Kasumi-1 (cell line): ENCODE measurements around the gene INPP4A.
A peak's percentile ranks its signal among the peaks of the same experiment; 100 is the strongest.
"Not testable (repeated sequence)": the region's sequence is repeated elsewhere in the genome, so short reads cannot be mapped to it uniquely, and the experiment has no call there.

ENCODE experiments used
- DNase-seq, 2 experiments: peaks; one replicate each; lab custom pipeline; 2025; lab: John Stamatoyannopoulos, UW

Gene INPP4A

GRCh38 chr2:98444436-98445176 lies at the start of gene INPP4A:
Gene INPP4A (plus strand): TSS chr2:98444858. CDS start chr2:98520049, 75,191 bp downstream.
- peak; percentile 59 for DNase-seq

DNA sequence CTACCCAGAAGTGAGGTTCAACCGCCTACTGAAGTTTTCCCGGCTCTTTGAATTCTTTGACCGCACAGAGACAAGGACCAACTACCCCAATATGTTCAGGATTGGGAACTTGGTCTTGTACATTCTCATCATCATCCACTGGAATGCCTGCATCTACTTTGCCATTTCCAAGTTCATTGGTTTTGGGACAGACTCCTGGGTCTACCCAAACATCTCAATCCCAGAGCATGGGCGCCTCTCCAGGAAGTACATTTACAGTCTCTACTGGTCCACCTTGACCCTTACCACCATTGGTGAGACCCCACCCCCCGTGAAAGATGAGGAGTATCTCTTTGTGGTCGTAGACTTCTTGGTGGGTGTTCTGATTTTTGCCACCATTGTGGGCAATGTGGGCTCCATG lies 48.7 kb upstream of the INPP4A start:
- no peak for DNase-seq

GRCh38 chr2:98396745-98397355 lies 47.8 kb upstream of the INPP4A start:
- DNase-seq, result no peak

DNA sequence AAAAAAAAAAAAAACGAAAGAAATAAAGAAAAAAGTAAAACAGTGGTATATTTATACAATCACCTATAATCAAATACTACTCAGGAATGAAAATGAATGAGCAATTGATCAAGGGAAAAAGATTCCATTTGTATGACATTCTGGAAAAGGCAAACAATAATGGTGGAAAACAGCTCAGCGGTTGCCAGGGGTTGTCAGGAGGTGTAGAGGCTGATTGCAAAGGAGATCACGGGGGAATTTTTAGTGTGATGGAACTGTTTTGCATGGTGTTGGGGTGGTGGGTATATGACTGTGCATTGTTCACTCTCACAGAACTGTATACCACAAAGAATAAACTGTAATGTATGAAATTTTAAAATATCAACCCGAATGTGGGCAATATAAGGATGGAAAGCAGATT lies 45.5 kb upstream of the INPP4A start:
- no peak for DNase-seq

- DNase-seq, result no peak
These were observed 40.8 kb upstream of the INPP4A start for GRCh38 chr2:98403878-98404277.

DNA sequence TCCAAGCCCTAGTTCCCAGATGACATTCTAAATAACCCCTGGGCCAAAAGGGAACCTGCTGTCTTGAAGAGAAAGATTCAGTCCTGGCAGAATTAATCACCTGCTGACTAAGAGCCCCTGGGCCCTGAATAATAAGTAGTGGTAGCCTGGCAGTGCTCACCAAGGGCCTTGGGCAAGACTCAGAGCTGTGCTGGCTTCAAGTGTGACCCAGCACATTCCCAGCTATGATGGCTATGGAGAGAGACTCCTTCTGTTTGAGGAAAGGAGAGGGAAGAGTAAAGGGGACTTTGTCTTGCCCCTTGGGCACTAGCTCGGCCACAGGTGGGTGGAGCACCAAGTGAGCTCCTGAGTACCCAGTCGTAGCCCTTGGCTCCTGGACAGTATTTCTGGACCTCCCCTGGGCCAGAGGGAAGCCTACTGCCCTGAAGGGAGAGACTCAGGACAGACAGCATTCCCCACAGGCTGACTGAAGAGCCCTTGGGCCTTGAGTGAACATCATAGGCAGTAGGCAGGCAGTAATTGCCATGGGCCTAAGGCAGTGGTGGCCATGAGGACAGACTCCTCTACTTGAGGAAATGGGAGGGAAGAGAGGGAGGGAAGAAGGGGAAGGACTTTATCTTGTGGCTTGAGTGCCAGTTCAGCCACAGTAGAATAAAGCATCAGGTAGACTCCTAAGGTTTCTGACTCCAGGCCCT lies 40.0 kb upstream of the INPP4A start:
- no peak for DNase-seq

DNA sequence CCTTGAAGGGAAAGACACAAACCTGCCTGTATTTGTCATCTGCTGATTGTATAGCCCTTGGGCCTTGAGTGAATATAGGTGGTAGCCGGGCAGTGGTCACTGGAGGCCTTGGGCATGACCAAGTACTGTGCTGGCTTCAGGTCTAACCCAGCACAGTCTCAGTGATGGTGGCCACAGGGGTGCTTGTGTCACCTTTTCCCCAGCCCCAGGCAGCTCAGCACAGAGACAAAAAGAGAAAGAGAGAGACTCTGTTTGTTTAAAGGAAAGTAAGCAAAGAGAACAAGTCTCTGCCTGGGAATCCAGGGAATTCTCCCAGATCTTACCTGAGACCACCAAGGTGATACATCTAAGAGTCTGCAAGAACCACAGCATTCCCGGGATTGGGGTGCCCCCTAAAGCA lies 39.4 kb upstream of the INPP4A start:
- no peak for DNase-seq

DNA sequence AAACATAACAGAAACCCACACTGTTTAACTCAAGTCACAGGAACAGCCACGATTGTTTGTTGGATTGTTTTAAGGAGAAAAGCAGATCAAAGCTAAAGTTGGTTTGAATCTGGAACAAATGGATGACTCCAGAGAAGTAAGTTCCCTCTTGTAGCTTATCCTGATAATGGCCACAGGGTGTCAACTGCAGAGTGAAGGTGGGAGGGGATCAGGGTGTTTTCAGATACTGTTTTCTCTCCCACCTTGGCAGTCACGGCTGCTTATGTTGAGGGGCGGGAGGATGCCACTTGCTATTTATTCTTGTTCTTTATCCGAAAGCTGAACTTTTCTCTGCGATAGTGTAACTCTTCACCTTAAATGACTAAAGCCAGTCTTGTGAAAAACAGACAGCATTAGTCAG lies 36.5 kb upstream of the INPP4A start:
- DNase-seq, result no peak

- DNase-seq, result peak; percentile 76 to 86
These were observed 31.8 kb upstream of the INPP4A start for GRCh38 chr2:98412751-98413458.

DNA sequence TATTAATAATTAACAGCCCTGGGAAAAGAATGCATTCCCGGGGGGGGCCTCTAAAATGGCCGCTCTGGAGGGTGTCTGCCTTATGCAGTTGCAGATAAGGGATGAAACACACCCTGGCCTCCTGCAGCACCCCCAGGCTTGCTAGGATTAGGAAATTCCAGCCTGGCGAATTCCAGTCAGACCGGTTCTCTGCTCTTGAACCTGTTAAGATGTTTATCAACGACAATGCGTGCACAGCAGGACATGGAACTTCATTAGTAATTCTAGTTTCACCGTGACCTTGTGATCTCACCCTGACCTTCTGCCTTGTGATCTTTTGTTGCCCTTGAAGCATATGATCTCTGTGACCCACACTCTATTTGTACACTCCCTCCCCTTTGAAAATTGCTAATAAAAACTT lies 30.4 kb upstream of the INPP4A start:
- DNase-seq, result not testable (repeated sequence)

- not testable (repeated sequence) for DNase-seq
These were observed 28.9 kb upstream of the INPP4A start for GRCh38 chr2:98415719-98416248.

GRCh38 chr2:98416383-98417159 lies 28.1 kb upstream of the INPP4A start:
- no peak for DNase-seq

DNA sequence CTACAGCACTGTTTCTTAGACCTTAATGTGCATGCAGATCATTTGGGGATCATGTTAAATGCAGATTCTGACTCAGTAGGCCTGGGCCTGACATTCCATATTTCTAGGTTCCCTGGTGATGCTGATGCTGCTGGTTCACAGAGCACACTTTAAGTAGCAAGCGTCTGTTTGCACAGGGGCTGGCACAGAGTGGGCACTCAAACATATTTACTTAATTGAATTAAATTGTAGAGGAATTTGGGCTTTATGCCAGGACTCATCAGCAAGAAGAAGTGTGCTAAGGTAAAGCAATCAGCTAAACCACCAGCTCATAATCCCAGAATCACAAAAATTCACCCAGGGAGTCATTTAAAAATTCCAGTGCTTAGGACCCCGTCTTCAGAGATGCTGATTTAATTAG lies 25.1 kb upstream of the INPP4A start:
- no peak for DNase-seq

GRCh38 chr2:98419977-98420725 lies 24.5 kb upstream of the INPP4A start:
- DNase-seq, result no peak

DNA sequence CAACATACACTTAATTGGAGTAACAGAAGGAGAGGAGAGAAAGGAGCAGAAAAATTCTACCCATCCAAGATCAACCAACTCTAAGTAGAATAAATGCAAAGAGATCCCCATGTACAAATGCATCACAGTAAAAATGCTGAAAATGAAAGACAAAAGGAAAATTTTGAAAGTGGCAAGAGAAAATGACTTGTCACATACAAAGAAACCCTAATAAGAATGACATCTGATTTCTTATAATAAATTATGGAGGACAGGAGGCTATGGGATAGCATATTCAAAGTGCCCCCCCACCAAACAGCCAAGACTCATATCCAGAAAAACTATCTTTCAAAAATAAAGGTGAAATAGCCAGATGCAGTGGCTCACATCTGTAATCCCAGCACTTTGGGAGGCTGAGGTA lies 22.2 kb upstream of the INPP4A start:
- DNase-seq, result peak in 1 of 2 experiments; percentile 23

GRCh38 chr2:98426771-98427170 lies 17.9 kb upstream of the INPP4A start:
- DNase-seq, result no peak

DNA sequence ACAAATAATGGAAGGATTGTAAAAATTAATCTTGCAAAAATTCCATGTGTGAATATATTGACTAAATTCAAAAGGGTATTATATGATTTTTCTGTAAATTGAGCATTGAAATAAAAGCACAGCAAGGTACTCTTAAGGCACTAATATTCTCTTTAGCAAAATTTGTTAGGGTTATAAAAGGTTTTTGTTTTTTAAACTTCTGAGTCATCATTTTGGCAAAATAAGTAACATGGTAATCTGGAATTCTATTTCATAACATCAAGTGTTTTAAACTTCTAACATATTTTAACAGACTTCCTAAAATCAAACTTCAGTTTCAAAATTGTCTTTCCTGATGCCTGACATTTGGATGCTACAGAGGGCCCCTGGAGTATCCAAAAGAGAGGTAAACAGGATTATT lies 12.5 kb upstream of the INPP4A start:
- no peak for DNase-seq

DNA sequence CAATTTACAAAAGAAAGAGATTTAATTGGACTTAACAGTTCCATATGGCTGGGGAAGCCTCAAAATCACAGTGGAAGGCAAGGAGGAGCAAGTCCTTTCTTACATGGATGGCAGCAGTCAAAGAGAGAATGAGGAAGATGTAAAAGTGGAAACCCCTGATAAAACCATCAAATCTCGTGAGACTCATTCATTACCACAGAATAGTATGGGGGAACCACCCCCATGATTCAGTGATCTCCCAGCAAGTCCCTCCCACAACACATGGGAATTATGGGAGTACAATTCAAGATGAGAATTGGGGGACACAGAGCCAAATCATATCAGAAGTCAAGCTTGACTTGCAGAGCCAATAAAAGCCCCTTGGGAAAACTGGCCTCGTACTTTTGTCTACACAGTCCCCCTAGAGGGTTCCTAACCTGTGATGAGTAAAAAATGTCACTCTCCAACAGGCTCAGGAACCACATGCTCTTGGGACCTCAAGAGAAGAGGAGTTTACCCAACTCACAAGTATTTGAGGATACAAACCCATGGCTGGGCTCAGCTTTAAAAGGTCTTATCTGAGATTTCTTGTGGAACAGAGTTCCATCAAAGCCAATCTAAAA lies 11.2 kb upstream of the INPP4A start:
- DNase-seq, result no peak

DNA sequence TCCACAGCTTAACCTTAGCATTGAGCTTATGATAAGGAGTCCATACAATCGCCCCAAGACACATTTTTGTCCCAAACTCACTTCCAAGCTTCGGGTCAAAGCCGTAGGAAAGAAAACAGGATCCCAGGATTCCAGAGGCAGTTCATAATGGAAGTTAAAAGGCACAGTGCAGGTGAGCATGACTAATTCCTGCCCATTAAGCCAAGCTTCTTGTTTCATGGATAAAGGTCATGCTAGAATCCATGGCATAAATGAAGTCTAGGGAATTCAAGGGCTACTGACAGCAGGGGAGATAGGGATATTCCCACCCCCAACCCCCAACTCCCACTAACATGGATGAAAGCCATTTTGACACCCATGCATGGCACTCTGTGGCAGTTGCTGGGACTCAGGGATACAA lies 10.2 kb upstream of the INPP4A start:
- no peak for DNase-seq

DNA sequence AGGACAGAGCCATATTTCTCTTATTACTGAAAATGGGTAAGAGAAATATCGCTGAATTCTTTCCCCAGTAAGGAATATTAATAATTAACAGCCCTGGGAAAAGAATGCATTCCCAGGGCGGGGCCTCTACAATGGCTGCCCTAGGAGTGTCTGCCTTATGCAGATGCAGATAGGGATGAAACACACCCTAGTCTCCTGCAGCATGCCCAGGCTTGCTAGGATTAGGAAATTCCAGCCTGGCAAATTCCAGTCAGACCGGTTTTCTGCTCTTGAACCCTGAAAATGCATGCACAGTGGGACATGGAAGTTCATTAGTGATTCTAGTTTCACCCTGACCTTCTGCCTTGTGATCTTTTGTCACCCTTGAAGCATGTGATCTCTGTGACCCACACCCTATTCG lies 9.0 kb upstream of the INPP4A start:
- DNase-seq, result not testable (repeated sequence)
